NCI-H2171 treated with DMSO at 0.1 percent for 48 hours (cell line): Measurements from ENCODE around the gene LOXL4.

ENCODE experiments used
- DNase-seq: peaks from one replicate; lab custom pipeline; 2025; lab: John Stamatoyannopoulos, UW

The LOXL4 gene

DNA sequence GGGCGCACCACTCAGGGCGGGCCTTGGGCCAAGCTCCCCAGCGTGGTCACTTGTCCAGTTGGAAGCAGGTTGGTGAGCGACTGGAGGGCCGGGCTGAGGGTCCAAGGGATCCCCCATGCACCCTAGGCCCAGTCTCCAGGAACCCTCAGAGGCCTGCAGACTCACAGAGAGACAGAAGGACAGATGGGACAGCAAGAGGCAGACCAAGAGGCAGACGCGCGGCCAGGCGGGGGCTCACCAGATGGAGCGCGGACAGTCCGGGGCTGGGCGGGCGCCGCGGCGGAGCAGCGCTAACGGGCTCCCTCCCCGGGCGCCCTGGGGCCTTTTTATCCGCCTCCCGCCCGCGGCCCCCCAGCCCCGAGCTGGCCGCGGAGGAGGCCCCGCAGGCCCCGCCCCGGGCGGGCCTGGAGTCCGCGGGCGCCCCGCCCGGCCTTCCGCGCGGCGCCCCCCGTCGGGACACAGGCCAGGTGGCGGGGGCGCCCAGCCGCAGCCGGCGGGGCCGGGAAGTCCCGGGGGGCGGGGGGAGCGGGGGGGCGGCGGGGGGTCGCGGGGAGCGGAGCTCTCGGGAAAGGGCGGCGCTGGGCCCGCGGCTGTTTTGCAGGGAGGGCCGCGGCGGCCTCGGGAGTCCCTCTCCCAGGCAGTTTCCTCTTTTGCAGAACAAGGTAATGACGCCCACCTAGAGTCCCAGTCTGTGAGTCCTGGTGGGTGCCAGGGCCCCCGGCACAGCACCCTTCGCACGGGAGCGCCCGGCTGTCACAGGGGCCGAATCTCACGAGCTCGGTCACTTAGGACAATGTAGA, at the start of gene LOXL4:
Gene LOXL4 (minus strand): TSS at position 301 of the 800 bp plus-strand sequence. CDS start 5,175 bp downstream, outside the sequence.
- peak; percentile 13 for DNase-seq

DNA sequence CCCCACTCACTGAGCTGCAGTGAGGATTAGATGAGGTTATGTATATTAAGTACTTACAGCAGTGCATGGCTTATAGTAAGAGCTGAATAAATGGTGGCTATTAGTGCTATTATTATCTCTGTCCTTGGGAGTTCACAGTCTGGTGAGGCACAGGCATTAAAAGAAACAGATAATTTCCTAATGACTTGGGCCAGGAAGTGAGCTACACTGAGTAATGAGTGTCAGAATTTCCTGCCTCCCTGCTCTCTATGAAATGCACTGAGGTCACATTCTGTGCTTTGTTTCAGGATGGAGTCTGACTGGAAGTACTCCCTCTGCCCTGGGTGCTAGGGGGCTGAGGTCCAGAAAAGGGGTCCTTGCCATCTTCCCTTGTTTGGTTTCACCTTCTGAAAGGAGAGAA, 48.7 kb upstream of the LOXL4 start:
- DNase-seq: no peak

DNA sequence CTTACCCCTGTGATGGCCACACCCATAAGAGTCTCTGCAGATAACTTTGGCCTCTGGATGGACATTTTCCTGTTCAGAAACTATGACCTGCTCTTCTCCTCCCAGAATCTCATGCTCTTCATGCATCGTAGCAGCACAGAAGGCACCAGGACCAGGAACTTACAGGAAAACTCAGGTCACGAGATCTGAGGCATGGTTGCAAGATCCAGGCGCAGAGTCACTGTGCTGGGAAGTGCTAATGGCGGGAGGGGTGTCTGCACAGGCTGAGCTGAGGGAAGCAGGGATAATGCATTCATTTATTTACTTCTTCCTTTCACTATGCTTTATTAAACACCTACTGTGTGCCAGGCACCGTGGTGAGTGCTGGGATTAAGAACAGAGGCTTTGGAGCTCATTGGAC, 48.2 kb upstream of the LOXL4 start:
- no peak for DNase-seq

DNA sequence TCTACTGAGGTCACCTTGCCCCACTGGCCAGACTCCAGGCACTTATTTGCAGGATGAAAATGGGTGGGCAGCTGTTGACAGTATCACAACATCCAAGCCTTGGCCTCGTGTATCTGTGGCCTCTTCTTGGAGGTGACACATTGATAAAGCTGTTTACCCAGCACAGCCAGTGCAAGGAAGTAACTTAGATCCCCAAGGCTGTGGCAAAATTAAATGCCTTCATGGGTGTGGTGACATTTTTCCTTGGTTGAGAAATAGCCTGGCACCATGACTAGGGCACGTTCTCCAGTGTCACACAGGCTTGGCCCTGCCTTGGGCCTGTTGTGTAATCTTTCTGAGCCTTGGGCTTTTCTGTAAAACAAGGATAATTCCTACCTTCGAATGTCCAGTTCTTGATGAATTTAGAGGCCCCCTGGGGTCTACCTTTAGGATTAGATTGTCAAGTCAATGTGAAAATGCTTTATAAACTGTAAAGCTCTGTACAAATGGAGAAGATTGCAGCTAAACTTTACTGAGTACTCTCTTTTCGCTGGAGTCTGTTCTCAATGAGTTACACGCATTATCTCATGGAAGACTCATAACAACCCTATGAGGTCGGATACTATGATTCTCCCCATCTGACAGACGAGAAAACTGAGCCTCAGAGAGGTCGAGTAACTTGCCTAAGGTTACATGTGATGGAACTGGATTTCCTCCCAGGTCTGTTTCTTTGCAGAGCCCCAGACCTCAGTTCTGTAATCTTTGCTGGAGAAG, 46.7 kb upstream of the LOXL4 start:
- no peak for DNase-seq

DNA sequence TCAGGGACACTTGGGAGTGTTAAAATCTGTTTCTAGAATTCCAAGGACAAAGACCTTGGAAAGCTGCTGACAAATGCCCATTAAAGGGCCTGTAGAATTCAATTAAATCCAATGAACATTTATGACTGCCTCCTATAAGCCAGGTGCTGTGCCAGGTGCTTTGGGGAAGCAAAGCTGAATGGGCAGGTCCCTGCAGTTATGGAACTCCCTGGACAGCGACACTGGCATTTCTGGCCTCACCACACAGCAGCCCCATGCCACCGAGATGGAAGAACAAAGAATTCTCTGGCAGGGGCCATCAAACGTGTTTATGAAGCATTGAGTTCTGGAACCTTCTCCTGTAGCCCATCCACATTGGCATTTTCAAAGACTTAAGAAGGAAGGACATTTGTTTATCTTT, 45.6 kb upstream of the LOXL4 start:
- no peak for DNase-seq

DNA sequence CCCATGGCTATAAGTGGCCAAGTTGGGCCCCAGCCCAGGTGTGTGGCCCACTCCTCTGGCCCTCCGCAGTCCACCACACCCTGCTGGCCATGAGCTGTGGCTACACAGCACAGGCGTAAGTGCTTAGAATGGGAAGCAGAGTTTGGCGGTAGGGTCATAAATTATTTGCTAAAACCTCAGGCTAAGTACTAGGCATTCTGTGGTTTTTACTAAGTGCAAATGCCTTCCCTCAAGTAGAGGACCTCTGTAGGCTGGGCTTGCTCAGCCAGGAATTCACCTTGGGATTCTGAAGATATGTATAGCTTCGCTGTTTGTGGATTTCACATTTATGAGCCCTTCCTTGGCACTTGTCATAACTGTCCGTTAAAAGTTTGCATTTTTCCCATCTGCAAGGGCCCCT, 44.8 kb upstream of the LOXL4 start:
- no peak for DNase-seq

DNA sequence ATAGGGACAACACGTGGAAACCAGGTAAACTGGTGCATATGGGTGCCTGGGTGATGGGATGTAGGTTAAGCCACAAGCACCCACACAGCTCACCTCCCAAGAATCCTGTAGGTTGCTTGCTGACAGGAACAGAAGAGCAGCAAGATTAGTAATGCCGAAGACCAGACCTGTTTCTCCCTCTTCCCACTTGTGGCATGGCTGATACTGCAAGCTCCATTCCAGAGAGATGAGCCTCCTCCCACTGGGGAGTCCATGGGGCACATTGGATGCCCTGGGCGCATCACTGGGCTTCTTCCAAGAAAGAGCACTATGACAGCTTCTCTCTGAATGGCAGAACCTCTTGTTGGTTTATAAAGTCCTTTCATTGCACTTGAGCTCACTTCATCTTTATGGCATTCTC, 44.4 kb upstream of the LOXL4 start:
- DNase-seq: no peak

DNA sequence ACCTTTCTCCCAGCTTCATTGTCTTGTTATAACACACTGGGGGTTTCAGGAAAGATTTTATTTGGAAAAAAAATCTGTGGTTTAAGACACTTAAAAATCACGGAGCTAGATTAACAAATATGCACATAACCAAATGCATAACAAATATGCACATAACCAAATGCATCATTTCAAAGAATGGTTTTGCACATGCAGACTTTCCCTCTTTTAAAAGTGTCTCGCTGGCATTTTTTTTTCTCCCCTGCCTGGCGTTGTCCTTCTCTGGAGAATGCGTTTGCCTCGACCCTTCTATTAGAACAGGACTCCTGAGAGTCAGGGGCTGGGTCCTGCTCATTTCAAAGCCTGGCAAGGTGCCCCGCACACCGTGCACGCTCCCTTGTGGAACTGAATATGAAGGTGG, 42.7 kb upstream of the LOXL4 start:
- no peak for DNase-seq

DNA sequence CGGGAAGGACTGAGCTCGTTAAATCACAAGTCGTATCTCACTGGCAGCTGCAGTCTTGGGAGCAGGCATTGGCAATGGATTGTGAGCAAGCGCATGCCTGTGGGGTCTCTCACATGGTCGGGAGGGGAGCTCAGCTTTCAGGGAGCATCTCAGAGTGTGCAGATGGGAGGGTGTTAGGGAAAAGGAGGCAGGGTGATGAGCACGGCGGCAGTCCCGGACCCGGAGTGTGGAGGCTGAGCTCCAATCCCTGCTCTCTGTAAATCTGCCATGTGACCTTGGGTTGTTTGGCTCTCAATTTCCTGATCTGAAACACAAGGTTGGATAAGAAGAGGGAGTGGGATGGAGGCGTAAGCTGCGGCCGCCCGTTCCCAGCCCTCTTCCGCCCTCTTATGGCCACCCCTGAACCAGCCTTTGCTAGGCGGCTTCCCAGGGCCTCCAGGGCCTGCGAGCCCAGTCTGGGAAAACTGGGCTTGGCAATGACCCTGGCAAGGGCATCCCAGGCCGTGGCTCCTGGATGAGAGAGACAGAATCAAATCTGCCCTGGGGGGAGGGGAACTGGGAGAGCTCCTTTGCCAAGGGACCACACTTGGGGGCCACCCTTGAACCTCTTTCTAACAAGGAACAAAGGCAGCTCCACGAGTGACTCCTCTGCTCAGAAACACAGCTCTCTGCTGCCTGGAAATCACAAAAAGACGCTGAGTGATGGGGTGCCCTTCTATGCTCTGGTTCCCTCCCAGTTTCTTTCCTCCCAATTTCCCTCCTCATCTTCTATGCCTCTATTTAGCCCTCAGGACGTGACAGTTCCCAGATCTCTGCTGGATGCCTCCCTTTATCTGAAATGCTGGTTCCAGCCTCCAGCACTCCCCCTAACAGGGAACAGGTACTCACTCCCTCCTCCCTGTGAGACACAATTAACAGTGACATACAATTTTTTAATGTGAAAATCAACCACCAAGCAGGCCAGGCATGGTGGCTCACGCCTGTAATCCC, 41.7 kb upstream of the LOXL4 start:
- DNase-seq: peak; percentile 93

DNA sequence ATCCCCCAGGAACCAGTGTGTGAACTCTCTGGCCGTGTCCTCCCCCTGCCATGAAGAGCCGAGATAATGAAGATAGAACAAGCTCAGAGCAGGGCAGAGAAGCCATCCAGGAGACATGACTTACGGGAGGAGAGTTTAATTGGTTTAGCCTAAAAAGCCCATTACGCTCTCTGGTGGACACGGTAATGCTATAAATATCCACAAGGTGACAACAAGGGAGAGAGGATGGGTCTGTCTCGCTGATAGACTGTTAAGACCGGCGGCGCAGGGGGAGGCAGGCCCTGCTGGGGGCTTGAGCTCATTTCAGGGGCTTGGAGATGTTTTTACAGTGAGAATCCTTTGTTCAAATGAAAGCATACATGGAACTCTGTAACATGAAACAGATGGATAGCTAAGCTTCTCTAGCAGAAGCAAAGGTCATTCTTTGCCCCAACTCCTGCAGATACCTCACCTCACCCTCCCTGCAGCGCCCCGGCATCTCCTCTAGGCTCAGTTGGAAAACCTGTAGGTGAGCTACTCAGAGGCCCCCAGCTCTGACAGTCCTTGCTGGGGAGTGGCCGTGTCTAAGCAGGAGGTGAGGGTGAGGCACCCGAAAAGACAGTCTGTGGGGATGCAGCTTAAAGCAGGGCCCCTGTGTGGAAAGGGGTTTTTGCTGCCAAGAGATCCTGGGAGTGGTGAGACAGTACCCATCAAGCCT, 40.8 kb upstream of the LOXL4 start:
- DNase-seq: peak; percentile 13

DNA sequence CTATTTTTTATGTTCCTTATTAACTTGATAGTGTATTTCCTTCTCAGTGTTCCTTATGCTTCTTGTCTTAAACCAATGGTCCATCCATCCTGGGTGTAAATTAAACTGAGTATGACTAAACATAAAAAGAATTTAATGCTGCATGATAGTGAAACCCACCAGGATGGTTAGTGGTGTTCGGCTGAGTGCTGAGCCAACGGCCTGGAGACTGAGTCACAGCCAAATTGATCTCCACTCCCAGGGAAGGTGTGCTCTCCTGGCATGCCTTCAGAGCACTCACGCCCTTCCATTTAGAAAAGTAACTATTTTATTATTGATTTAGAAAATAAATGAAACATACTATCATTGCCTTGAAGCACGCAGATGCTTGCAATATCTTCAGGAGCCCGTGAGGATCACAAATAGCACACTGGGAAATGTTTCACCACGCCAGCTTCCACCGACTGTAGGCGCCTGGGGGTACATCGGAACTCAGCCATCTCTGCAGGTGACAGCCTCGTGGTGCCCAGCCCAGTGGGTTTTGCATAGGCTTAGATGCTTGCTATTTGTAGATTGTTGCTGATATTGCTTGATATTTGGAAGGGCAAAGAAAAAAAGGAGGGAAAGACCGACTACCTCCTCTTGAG, 40.0 kb upstream of the LOXL4 start:
- DNase-seq: no peak

DNA sequence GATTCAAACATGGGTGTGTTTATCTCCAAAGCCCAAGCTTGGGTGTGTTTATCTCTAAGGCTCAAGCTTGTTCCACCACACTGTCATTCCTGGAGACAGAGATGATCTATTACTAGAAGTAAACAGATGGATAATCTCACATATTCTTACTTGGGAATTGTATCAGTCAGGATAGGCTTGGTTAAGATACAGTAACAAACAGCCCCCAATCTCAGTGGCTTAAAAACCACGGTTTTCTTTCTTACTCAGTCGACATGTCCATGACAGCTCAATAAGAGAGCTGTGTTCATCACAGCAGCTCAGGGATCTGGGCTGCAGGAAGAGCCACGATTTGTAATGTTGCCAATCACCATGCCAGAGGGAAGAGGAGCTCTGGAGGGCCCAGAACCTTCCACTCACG, 38.5 kb upstream of the LOXL4 start:
- DNase-seq: no peak

DNA sequence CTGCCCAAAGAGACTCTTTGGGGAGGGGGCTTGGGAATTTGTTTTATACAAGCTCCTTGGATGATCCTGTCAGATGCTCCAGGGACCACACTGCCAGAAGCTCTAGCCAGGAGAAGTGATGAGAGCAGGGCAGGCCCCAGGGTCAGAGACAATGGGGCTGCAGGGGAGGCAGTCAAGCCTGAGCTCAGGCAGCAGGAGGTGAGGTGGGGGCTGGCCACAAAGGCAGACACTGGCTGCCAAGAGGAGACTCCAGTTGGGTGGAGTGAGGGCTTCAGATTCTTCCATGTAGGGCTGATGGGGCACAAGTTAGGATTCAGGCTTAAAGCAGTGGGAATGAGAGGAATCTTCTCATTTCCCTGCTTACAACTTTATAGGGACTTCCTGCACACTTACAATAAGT, 35.6 kb upstream of the LOXL4 start:
- no peak for DNase-seq

DNA sequence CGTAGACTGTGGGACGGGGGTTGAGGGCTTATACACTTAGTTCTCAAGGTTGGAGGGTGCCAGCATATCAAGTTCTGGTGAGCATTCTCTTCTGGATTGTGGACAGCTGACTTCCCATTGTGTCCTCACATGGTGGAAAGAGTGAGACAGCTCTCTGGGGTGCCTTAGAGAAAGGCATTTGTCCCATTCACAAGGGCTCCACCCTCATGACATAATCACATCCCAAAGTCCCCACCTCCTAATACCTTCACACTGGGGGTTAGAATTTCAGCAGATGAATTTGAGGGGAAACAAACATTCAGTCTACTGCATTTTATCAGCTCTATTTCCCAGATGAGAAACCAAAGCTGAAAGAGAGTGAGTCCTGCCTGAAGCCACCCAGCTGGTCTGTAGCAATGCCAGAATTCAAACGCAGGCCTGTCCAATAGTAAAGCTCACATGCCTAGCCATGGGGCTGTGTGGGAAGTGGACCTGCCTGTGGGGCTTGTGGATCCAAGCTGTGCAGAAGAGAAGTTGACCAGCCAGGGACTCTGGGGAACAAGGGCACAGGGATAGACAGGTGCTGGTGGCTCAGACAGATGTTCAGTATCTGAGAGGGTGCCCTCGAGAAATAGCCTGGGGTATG, 34.9 kb upstream of the LOXL4 start:
- DNase-seq: peak; percentile 41

DNA sequence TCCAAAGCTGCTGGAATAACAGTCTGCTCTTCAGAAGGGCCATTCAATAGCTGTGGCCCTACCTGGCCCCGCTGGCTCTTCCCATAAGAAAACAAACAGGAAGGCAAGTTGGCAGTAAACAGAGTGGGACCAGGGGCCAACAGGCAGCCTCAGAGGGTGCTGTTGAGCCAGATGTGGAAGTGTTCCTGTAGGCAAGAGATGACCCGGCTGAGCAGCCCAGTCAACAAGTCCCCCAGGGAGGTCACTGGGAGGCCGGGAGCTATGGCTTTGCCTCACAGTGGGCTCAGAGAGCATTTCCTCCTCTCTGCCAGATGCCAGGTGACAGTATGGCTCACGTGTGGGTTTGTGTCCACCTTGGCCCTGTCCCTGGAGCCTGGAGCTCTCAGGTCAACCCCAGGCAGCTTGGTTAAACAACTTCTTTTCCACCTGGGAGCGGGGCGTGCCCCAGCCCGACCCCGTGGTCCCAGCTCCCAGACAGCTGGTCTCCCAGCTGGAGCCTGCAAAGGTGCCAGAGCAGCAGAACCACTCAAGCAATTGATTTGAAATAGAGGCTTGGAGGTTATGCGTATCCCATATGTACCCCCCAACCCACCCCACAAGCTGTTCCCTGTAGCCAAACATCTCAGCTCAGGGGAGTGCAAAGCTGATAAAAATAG, 33.8 kb upstream of the LOXL4 start:
- peak; percentile 87 for DNase-seq

DNA sequence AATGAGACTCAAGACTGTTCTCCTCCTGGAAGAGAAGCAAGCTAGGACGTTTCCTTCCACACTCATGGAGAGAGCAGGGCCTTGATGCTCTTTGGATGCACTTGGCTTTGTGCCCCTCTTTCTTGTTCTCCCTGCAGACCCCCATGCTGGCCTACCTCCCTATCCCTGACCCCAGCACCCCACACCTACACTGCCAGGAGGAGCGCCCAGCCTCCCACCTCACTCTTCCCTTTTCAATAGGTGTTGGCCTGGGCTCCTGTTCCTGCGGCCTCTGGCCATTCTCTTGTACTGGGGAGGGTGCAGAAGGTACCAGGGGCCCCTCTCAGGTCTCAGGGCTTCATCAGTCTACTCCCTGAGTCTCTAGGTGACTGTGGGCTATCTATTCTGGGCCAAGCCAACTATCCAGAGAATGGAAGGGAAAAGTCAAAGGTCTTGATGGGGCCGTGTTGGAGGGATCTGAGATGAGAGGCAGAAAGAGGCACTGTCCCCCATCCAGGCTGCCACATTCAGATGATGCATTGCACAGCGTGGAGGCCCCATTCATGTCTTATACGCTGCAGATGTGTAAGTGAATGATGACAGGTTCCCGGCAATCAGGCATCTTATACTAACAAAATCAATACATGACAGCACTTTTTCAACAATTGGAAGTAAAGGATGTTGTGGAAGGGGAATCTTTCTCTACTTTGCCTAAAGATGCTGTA, 32.7 kb upstream of the LOXL4 start:
- DNase-seq: no peak

DNA sequence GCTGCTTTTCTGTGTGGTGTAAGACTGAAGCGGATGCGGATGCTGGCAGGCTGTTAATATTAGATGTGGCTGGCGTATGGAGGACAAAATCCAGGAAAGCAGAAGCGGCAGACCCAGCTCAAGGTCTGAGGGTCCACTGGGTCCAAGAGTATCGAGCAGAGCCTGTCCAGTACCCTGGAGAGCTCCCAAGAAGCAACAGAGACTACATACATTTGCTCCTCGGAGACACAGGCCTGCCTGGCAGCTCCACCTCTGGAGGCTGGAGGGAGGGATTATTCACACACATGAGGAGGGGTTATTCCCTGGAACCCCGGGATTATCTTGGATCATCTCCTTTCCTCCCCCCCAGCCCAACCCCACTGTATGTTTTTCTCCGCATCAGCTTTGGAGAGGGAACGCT, 31.3 kb upstream of the LOXL4 start:
- no peak for DNase-seq

DNA sequence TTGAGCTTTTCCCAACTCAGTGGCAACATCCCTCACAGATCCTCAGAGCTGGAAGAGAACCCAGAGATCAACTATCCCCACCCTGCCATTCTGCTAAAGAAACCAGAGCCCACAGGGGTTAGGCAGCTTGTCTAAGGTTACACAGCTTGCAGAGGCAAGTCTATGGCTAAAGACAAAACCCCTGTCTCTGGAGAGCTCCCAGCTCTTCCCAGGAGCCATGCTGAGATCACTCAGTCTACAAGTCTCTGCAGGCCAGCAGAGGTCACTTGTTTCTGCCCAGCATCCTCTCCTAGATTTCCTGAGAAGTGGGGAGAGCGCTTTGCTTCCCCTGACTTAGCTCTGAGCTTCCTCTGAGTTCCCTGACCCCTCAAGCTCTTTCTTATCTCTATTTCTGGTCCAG, 28.5 kb upstream of the LOXL4 start:
- peak; percentile 49 for DNase-seq

DNA sequence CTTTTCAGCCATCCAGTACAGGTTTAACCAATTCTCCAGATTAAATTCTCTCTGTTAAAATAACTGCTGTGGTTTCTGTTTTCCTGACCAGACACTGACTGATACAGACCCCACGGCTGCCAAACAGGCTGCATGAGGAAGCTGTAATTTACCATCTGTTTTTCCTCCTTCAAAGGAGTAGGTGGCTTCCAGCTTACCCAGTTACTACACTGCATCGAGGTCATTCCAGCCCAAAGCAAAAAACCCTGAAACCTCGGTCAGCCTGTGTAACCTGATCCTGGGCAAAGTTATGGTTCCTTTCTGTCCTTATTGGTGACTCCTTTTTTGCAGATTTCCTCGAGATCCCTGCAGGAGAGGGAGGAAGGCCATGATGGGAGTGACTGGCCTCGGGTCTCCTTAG, 27.9 kb upstream of the LOXL4 start:
- peak; percentile 56 for DNase-seq

DNA sequence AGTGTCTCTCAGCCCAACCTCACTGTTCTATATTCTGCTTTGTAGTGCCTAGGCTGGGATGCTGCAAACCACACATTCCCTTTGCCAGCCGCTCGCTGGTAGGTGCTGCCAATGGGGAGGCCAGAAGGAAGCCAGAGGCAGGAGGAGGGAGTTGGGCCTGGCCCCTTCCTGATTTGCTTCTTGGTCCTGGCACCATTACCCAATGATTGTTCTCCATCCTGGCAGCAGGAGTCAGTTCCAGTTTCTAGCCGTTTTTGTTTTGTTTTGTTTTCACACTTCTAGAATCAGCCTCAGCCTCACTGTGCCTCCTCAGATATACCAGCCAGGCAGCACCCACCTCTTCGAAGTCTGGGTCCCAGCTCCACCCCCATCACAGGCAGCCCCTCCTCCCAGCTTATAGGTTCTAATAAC, 27.4 kb upstream of the LOXL4 start:
- DNase-seq: peak; percentile 56
